ENCODE data around the gene PSMB11. TPM values are rescaled to one million over a fixed set of nuclear protein-coding genes. Genes with fewer than 3 reads are reported as not detected.

PSMB11 gene
- total RNA-seq, 1 experiment from 2014 or later = not detected

GRCh38 chr14:23077962-23078361 is 36.0 kb downstream of the PSMB11 start:
- H3K9me3 Mint-ChIP-seq (ENCODE audit: unreplicated experiment) = no peaks in the 10 kb centered on the region
- H3K4me1 Mint-ChIP-seq (ENCODE audit: insufficient read depth, unreplicated experiment) = peaks cover 25% of the 10 kb centered on the region
- ChIA-PET POLR2A (interaction anchor here (0.6 to 3.6 kb wide), 10 partner anchors 8 to 149 kb away, joined by 3 to 74 read pairs (median 4); partner anchors contain the start of genes ACIN1, C14orf119, PRMT5 and SLC7A8), CTCF (interaction anchor here (0.5 to 8.5 kb wide), 22 partner anchors 11 to 226 kb away, joined by 3 to 110 read pairs (median 6); partner anchors contain the start of genes ACIN1, C14orf119, CDH24 and SLC7A8)
- H3K27ac Mint-ChIP-seq (ENCODE audit: low read depth, unreplicated experiment) = peak overlapping the region; percentile 42
- H3K27me3 Mint-ChIP-seq (ENCODE audit: insufficient read depth, unreplicated experiment) = no peaks in the 10 kb centered on the region
- BruUV-seq (replicated peaks) = no TSS peak
- DNase-seq (ENCODE audit: unreplicated experiment) = no peak
- TF ChIP-seq, protein P1, sequence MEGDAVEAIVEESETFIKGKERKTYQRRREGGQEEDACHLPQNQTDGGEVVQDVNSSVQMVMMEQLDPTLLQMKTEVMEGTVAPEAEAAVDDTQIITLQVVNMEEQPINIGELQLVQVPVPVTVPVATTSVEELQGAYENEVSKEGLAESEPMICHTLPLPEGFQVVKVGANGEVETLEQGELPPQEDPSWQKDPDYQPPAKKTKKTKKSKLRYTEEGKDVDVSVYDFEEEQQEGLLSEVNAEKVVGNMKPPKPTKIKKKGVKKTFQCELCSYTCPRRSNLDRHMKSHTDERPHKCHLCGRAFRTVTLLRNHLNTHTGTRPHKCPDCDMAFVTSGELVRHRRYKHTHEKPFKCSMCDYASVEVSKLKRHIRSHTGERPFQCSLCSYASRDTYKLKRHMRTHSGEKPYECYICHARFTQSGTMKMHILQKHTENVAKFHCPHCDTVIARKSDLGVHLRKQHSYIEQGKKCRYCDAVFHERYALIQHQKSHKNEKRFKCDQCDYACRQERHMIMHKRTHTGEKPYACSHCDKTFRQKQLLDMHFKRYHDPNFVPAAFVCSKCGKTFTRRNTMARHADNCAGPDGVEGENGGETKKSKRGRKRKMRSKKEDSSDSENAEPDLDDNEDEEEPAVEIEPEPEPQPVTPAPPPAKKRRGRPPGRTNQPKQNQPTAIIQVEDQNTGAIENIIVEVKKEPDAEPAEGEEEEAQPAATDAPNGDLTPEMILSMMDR (IDR thresholded peaks at IDR 0.05; ENCODE audit: unreplicated experiment) = no peak
- no peak overlapping the region for H3K4me3 Mint-ChIP-seq (ENCODE audit: unreplicated experiment)
- intact Hi-C loops (cut with micrococcal nuclease) = loop anchor here (2.0 to 5.0 kb wide), 3 partner anchors 17 to 109 kb away; partner anchors contain the start of genes ACIN1 and C14orf119
- H3K36me3 Mint-ChIP-seq (ENCODE audit: insufficient read depth, unreplicated experiment) = peaks cover 96% of the 10 kb centered on the region

- Mint-ChIP-seq H3K27ac (ENCODE audit: low read depth, unreplicated experiment) (peak overlapping the region; percentile 49), H3K27me3 (ENCODE audit: insufficient read depth, unreplicated experiment) (no peaks in the 10 kb centered on the region), H3K9me3 (ENCODE audit: unreplicated experiment) (no peaks in the 10 kb centered on the region), H3K4me1 (ENCODE audit: insufficient read depth, unreplicated experiment) (peaks cover 25% of the 10 kb centered on the region), H3K36me3 (ENCODE audit: insufficient read depth, unreplicated experiment) (peaks cover 96% of the 10 kb centered on the region), H3K4me3 (ENCODE audit: unreplicated experiment) (no peak overlapping the region)
- CTCF ChIA-PET = interaction anchor here (0.5 to 8.5 kb wide), 13 partner anchors 10 to 228 kb away, joined by 4 to 110 read pairs (median 14); partner anchors contain the start of genes ACIN1, C14orf119 and CDH24
- TF ChIP-seq, protein P1 (IDR thresholded peaks at IDR 0.05; ENCODE audit: unreplicated experiment) = no peak
- DNase-seq (ENCODE audit: unreplicated experiment) = peak; percentile 92
- intact Hi-C loops (cut with micrococcal nuclease) = loop anchor here (2.0 to 5.0 kb wide), 2 partner anchors 16 to 109 kb away; partner anchors contain the start of genes ACIN1 and C14orf119
- BruUV-seq (replicated peaks) = no TSS peak
- POLR2A ChIA-PET = interaction anchor here (0.7 to 3.6 kb wide), 7 partner anchors 9 to 123 kb away, joined by 3 to 74 read pairs (median 3); partner anchors contain the start of genes ACIN1 and C14orf119
Measured at GRCh38 chr14:23078692-23079116, 36.7 kb downstream of the PSMB11 start.

DNA sequence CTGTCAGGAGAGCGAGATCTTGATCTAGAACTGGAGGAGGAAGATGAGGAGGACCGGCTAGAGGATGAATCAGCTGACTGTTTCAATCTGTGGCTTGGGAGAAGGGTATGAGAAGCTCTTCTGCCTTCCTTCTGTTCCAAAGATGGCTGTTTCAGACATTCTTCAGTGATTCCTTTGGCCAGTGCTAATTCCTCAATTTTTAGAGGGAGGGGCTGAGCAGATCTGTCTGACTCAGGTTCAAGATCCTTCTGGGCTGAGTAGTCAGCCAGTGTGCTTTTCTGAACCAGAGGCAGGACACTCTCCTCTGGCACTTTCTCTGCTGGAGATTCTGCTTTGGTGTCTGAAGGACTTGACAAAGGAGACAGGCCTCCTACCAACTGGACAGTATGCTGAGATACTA is 37.7 kb downstream of the PSMB11 start:
- H3K4me1 Mint-ChIP-seq (ENCODE audit: insufficient read depth, unreplicated experiment) = peaks cover 25% of the 10 kb centered on the region
- no peak for DNase-seq (ENCODE audit: unreplicated experiment)
- no TSS peak for BruUV-seq (replicated peaks)
- ChIA-PET CTCF (interaction anchor here (0.6 to 8.5 kb wide), 6 partner anchors 8 to 246 kb away, joined by 3 to 110 read pairs (median 31); partner anchors contain the start of gene CDH24), POLR2A (interaction anchor here (0.6 kb wide), 1 partner anchor 99 kb away, joined by 3 read pairs; no protein-coding TSS in a partner anchor)
- H3K27me3 Mint-ChIP-seq (ENCODE audit: insufficient read depth, unreplicated experiment) = no peaks in the 10 kb centered on the region
- H3K9me3 Mint-ChIP-seq (ENCODE audit: unreplicated experiment) = no peaks in the 10 kb centered on the region
- TF ChIP-seq, protein P1 (IDR thresholded peaks at IDR 0.05; ENCODE audit: unreplicated experiment) = no peak
- peak overlapping the region; percentile 79 for H3K27ac Mint-ChIP-seq (ENCODE audit: low read depth, unreplicated experiment)
- intact Hi-C loops (cut with micrococcal nuclease) = loop anchor here (2.0 to 5.0 kb wide), 2 partner anchors 15 to 108 kb away; partner anchors contain the start of genes ACIN1 and C14orf119
- peaks cover 96% of the 10 kb centered on the region for H3K36me3 Mint-ChIP-seq (ENCODE audit: insufficient read depth, unreplicated experiment)
- H3K4me3 Mint-ChIP-seq (ENCODE audit: unreplicated experiment) = no peak overlapping the region

GRCh38 chr14:23080474-23080873 is 38.5 kb downstream of the PSMB11 start:
- Mint-ChIP-seq H3K36me3 (ENCODE audit: insufficient read depth, unreplicated experiment) (peaks cover 96% of the 10 kb centered on the region), H3K27me3 (ENCODE audit: insufficient read depth, unreplicated experiment) (no peaks in the 10 kb centered on the region), H3K4me3 (ENCODE audit: unreplicated experiment) (no peak overlapping the region), H3K9me3 (ENCODE audit: unreplicated experiment) (no peaks in the 10 kb centered on the region), H3K4me1 (ENCODE audit: insufficient read depth, unreplicated experiment) (peaks cover 25% of the 10 kb centered on the region), H3K27ac (ENCODE audit: low read depth, unreplicated experiment) (peak overlapping the region; percentile 79)
- intact Hi-C loops (cut with micrococcal nuclease) = no loop called here
- ChIA-PET CTCF (interaction anchor here (0.6 to 8.5 kb wide), 6 partner anchors 8 to 218 kb away, joined by 3 to 110 read pairs (median 6); no protein-coding TSS in a partner anchor), POLR2A (interaction anchor here (0.7 to 1.7 kb wide), 5 partner anchors 8 to 15 kb away, joined by 3 to 14 read pairs (median 4); partner anchors contain the start of genes ACIN1 and C14orf119)
- DNase-seq (ENCODE audit: unreplicated experiment) = no peak
- no TSS peak for BruUV-seq (replicated peaks)
- TF ChIP-seq, protein P1 (IDR thresholded peaks at IDR 0.05; ENCODE audit: unreplicated experiment) = no peak

All from MCF 10A (cell line).